ENCODE results near the gene SHOC1. TPM values are rescaled to one million over a fixed set of nuclear protein-coding genes. Genes with fewer than 3 reads are reported as not detected.

SHOC1 gene
- total and polyA plus RNA-seq, 2 of the 13 experiments (the other 11 are each of a cell fraction or from before 2014, with no cell fraction given), result not detected

GRCh38 chr9:111836311-111836710, 41.6 kb upstream of the SHOC1 start:
- CTCF ChIA-PET (ENCODE audit: low intra/inter-chr PET ratio, low total read pairs), result no interaction called here
- Histone ChIP-seq H3K27me3 (ENCODE audit: control insufficient read depth in 1 of 2, insufficient read depth in 2 of 2, low read length in 2 of 2) (no peaks in the 10 kb centered on the region; a peak in 1 of 5 replicates), H3K4me3 (replicated peaks in 1 of 3; ENCODE audit: insufficient read depth in 1 of 3, low read depth in 2 of 3, low read length in 3 of 3) (no peak overlapping the region), H3K9ac (ENCODE audit: insufficient read depth, low read depth, low read length) (no peak overlapping the region), H3K36me3 (replicated peaks in 1 of 2; ENCODE audit: control insufficient read depth in 1 of 2, insufficient read depth in 2 of 2, low read length in 2 of 2) (no peaks in the 10 kb centered on the region), H3K9me3 (ENCODE audit: low read length) (no peaks in the 10 kb centered on the region), H3K27ac (ENCODE audit: extremely low read length, insufficient read depth, low read length) (no peak overlapping the region), H3K4me2 (ENCODE audit: low read depth, low read length) (no peak overlapping the region), H4K20me1 (ENCODE audit: insufficient read depth, low read length) (no peaks in the 10 kb centered on the region), H2AFZ (ENCODE audit: low read length) (no peak overlapping the region), H3K79me2 (ENCODE audit: insufficient read depth, low read length) (no peaks in the 10 kb centered on the region), H3K4me1 (ENCODE audit: insufficient read depth, low read length) (peaks cover 6% of the 10 kb centered on the region; the same call in 1 of the 2 replicates)
- no peak for DNase-seq (ENCODE audit: low spot score)
- TF ChIP-seq ZNF281 (CRISPR knock-in tag; IDR thresholded peaks at IDR 0.05; ENCODE audit: borderline replicate concordance) (no peak), IKZF4 (CRISPR knock-in tag; IDR thresholded peaks at IDR 0.05; ENCODE audit: borderline replicate concordance, low read depth, not compliant biosample characterization) (no peak), ATRX (CRISPR knock-in tag; IDR thresholded peaks at IDR 0.05; ENCODE audit: borderline replicate concordance) (no peak), ZNF234 (CRISPR knock-in tag; conservative IDR thresholded peaks at IDR 0.05) (no peak), BCL6 (CRISPR knock-in tag; IDR thresholded peaks at IDR 0.05) (no peak)
- intact Hi-C loops (cut with micrococcal nuclease; ENCODE audit: unreplicated experiment) (no loop called here), in situ Hi-C loops (cut with HindIII; ENCODE audit: extremely low pct_ligation_motif_present, low pct_unique_long_range_greater_than_20kb) (no loop called here)
- 0% methylated on average over 2 of the region's 2 CpGs for WGBS (ENCODE audit: low lambda C conversion rate)
- ATAC-seq, result no peak
- no TSS peak for BruUV-seq (replicated peaks)
- no peak for FAIRE-seq
- POLR2A ChIA-PET, result no interaction called here

- Histone ChIP-seq H2AFZ (ENCODE audit: low read length) (no peak overlapping the region), H3K9me3 (ENCODE audit: low read length) (no peaks in the 10 kb centered on the region), H3K4me2 (ENCODE audit: low read depth, low read length) (no peak overlapping the region), H3K36me3 (replicated peaks in 1 of 2; ENCODE audit: control insufficient read depth in 1 of 2, insufficient read depth in 2 of 2, low read length in 2 of 2) (no peaks in the 10 kb centered on the region), H3K4me3 (replicated peaks in 1 of 3; ENCODE audit: insufficient read depth in 1 of 3, low read depth in 2 of 3, low read length in 3 of 3) (no peak overlapping the region), H3K9ac (ENCODE audit: insufficient read depth, low read depth, low read length) (no peak overlapping the region), H3K4me1 (ENCODE audit: insufficient read depth, low read length) (no peaks in the 10 kb centered on the region), H3K79me2 (ENCODE audit: insufficient read depth, low read length) (no peaks in the 10 kb centered on the region), H3K27ac (ENCODE audit: extremely low read length, insufficient read depth, low read length) (no peak overlapping the region), H3K27me3 (ENCODE audit: control insufficient read depth in 1 of 2, insufficient read depth in 2 of 2, low read length in 2 of 2) (no peaks in the 10 kb centered on the region; a peak in 1 of 5 replicates), H4K20me1 (ENCODE audit: insufficient read depth, low read length) (no peaks in the 10 kb centered on the region)
- DNase-seq (ENCODE audit: low spot score) (no peak), FAIRE-seq (no peak), ATAC-seq (no peak)
- in situ Hi-C loops (cut with HindIII; ENCODE audit: extremely low pct_ligation_motif_present, low pct_unique_long_range_greater_than_20kb), result no loop called here
- intact Hi-C loops (cut with micrococcal nuclease; ENCODE audit: unreplicated experiment), result no loop called here
- BruUV-seq (replicated peaks), result no TSS peak
- 20% methylated on average over 4 of the region's 4 CpGs for WGBS (ENCODE audit: low lambda C conversion rate)
- ChIA-PET CTCF (ENCODE audit: low intra/inter-chr PET ratio, low total read pairs) (no interaction called here), POLR2A (no interaction called here)
- TF ChIP-seq AGO2 (optimal IDR thresholded peaks at IDR 0.05; ENCODE audit: low read depth, low read length), result no peak
These were observed 39.2 kb upstream of the SHOC1 start for GRCh38 chr9:111833941-111834340.

Data from HepG2 (cell line).